AG04450 (cell line): ENCODE data around the gene CCS. TPM values are rescaled to one million over a fixed set of nuclear protein-coding genes. Genes with fewer than 3 reads are reported as not detected.
A peak's percentile ranks its signal among the peaks of the same experiment; 100 is the strongest.

ENCODE experiments used
- CTCF ChIA-PET: fragments of 300-600, 350-600 bp; formaldehyde crosslinking; extraction: SDS; loops from one replicate; lab custom pipeline; 2022; ENCODE audit warnings: antibody characterized with exemption, inconsistent platforms; lab: Charles Lee
- POLR2A ChIA-PET: fragments of 350-600 bp; formaldehyde crosslinking; extraction: SDS; loops from one replicate; lab custom pipeline; 2021; ENCODE audit warnings: antibody characterized with exemption, inconsistent platforms; lab: Yijun Ruan, JAX
- DNase-seq: peaks from one replicate; pipeline ENCODE4 v3.0.0-alpha.2; 2011; ENCODE audit warnings: low read depth, low spot score
- H3K27ac ChIP-seq: one replicate; pipeline ENCODE4 v1.5.1; 2012; ENCODE audit warnings: low read depth, low read length, control low read depth
- H3K27me3 ChIP-seq: one replicate; pipeline ENCODE4 v1.6.0; 2012; ENCODE audit warnings: low read length; ENCODE audit not compliant: control insufficient read depth, insufficient read depth
- H3K4me3 ChIP-seq: 2 replicates; pipeline ENCODE4 v1.5.1; 2011; ENCODE audit warnings: mild to moderate bottlenecking, low read depth, low read length, control low read depth
- H3K9me3 ChIP-seq: 2 replicates; pipeline ENCODE4 v1.5.1; 2012; ENCODE audit warnings: low read length; ENCODE audit not compliant: control insufficient read depth, insufficient read depth
- CTCF ChIP-seq: IDR thresholded peaks from 2 replicates; pipeline ENCODE4 v1.5.1; 2011; ENCODE audit warnings: low read depth, low read length, control low read depth, inconsistent platforms
- polyA plus RNA-seq: library from polyadenylated mRNA; depleted of rRNA; stranded (reverse); fragments of >200 nt; gene quantifications from 2 replicates; pipeline ENCODE4 v1.2.3, GENCODE V29; 2011

The CCS gene
- polyA plus RNA-seq, 1 experiment = 26.7 TPM

GRCh38 chr11:66563832-66564231, 29.2 kb upstream of the CCS start:
- Histone ChIP-seq H3K9me3 (peaks cover 3% of the 10 kb centered on the region; the same call in 1 of the 2 replicates), H3K4me3 (no peak overlapping the region), H3K27me3 (peaks cover 7% of the 10 kb centered on the region), H3K27ac (no peak overlapping the region)
- ChIA-PET POLR2A (interaction anchor here (0.9 kb wide), 1 partner anchor 18 kb away, joined by 3 read pairs; the partner anchor contains the start of gene ZDHHC24), CTCF (no interaction called here)
- DNase-seq = no peak
- TF ChIP-seq CTCF = no peak

GRCh38 chr11:66564538-66564937, 28.4 kb upstream of the CCS start:
- no peak overlapping the region for H3K4me3 ChIP-seq
- no peaks in the 10 kb centered on the region; the same call in 1 of the 2 replicates for H3K9me3 ChIP-seq
- H3K27me3 ChIP-seq = peaks cover 4% of the 10 kb centered on the region
- no peak overlapping the region for H3K27ac ChIP-seq
- ChIA-PET POLR2A (no interaction called here), CTCF (interaction anchor here (1.0 kb wide), 1 partner anchor 14 kb away, joined by 4 read pairs; no protein-coding TSS in a partner anchor)
- DNase-seq = no peak
- no peak for TF ChIP-seq CTCF

- no peak for DNase-seq
- TF ChIP-seq CTCF = no peak
- H3K4me3 ChIP-seq = no peak overlapping the region
- CTCF ChIA-PET = interaction anchor here (1.0 kb wide), 1 partner anchor 13 kb away, joined by 4 read pairs; no protein-coding TSS in a partner anchor
- H3K9me3 ChIP-seq = no peaks in the 10 kb centered on the region; the same call in 1 of the 2 replicates
- H3K27ac ChIP-seq = no peak overlapping the region
- peaks cover 4% of the 10 kb centered on the region for H3K27me3 ChIP-seq
- POLR2A ChIA-PET = no interaction called here
Measured at GRCh38 chr11:66564984-66565383, 28.0 kb upstream of the CCS start.

GRCh38 chr11:66566221-66566620, 26.8 kb upstream of the CCS start:
- Histone ChIP-seq H3K9me3 (no peaks in the 10 kb centered on the region; the same call in 1 of the 2 replicates), H3K4me3 (no peak overlapping the region), H3K27me3 (peaks cover 4% of the 10 kb centered on the region), H3K27ac (no peak overlapping the region)
- no peak for TF ChIP-seq CTCF
- no peak for DNase-seq
- ChIA-PET POLR2A (no interaction called here), CTCF (no interaction called here)

- Histone ChIP-seq H3K27me3 (peaks cover 4% of the 10 kb centered on the region), H3K9me3 (no peaks in the 10 kb centered on the region), H3K4me3 (peak overlapping the region; percentile 56), H3K27ac (no peak overlapping the region)
- ChIA-PET CTCF (interaction anchor here (0.6 kb wide), 1 partner anchor 8 kb away, joined by 3 read pairs; no protein-coding TSS in a partner anchor), POLR2A (interaction anchor here (1.2 kb wide), 1 partner anchor 49 kb away, joined by 5 read pairs; the partner anchor contains the start of gene RBM14)
- DNase-seq = no peak
- no peak for TF ChIP-seq CTCF
Measured at GRCh38 chr11:66567787-66568123, 25.2 kb upstream of the CCS start.
